ENCODE measurements around the gene ACTL10. TPM values are rescaled to one million over a fixed set of nuclear protein-coding genes. Genes with fewer than 3 reads are reported as not detected.

The ACTL10 gene
- total RNA-seq, 2 donors from 2014 or later, result 3.9 to 8.0 TPM

GRCh38 chr20:33684533-33685327 lies 18.0 kb downstream of the ACTL10 start:
- H3K36me3 ChIP-seq, result no peaks in the 10 kb centered on the region
- DNase-seq, result no peak
- TF ChIP-seq CTCF (IDR thresholded peaks at IDR 0.05), result no peak
- H3K9ac ChIP-seq (ENCODE audit: low read depth in 2 of 2, low read length in 2 of 2), result peak overlapping the region; percentile 47 to 77
- intact Hi-C loops (cut with DNase I), result no loop called here
- peak overlapping the region; percentile 42 for H3K4me3 ChIP-seq
- H3K27me3 ChIP-seq, result no peaks in the 10 kb centered on the region
- peaks cover 13% of the 10 kb centered on the region for H3K4me1 ChIP-seq
- H3K27ac ChIP-seq, result no peak overlapping the region
- no peaks in the 10 kb centered on the region for H3K9me3 ChIP-seq

GRCh38 chr20:33685328-33686099 lies 18.8 kb downstream of the ACTL10 start:
- H3K4me1 ChIP-seq, result peaks cover 13% of the 10 kb centered on the region
- TF ChIP-seq CTCF (IDR thresholded peaks at IDR 0.05), result no peak
- intact Hi-C loops (cut with DNase I), result no loop called here

GRCh38 chr20:33686100-33686983 lies 19.6 kb downstream of the ACTL10 start, which contains the start of gene E2F1:
Gene E2F1, minus strand, starts transcription at chr20:33686385. Its CDS starts 121 bp downstream, at chr20:33686264.
- DNase-seq, result peak; percentile 97
- H3K9ac ChIP-seq (ENCODE audit: low read depth in 2 of 2, low read length in 2 of 2), result peak within 1 kb of the TSS; percentile 62 to 77
- no peaks in the 10 kb centered on the region for H3K36me3 ChIP-seq
- intact Hi-C loops (cut with DNase I), result no loop called here
- H3K27me3 ChIP-seq, result no peaks in the 10 kb centered on the region
- H3K4me1 ChIP-seq, result peaks cover 13% of the 10 kb centered on the region
- no peaks in the 10 kb centered on the region for H3K9me3 ChIP-seq
- H3K4me3 ChIP-seq, result peak within 1 kb of the TSS; percentile 42
- peak; percentile 32 for TF ChIP-seq CTCF (IDR thresholded peaks at IDR 0.05)
- H3K27ac ChIP-seq, result no peak within 1 kb of the TSS

More at GRCh38 chr20:33685328-33686099, 18.8 kb downstream of the ACTL10 start:
- DNase-seq, result peak; percentile 77
- Histone ChIP-seq H3K9ac (ENCODE audit: low read depth in 2 of 2, low read length in 2 of 2) (peak overlapping the region; percentile 62 to 77), H3K4me3 (peak overlapping the region; percentile 42), H3K9me3 (no peaks in the 10 kb centered on the region), H3K27ac (no peak overlapping the region), H3K27me3 (no peaks in the 10 kb centered on the region), H3K36me3 (no peaks in the 10 kb centered on the region)

GRCh38 chr20:33686984-33687366 lies 20.2 kb downstream of the ACTL10 start:
- H3K9ac ChIP-seq (ENCODE audit: low read depth in 2 of 2, low read length in 2 of 2), result peak overlapping the region in 1 of 2 donors; percentile 28
- H3K27me3 ChIP-seq, result no peaks in the 10 kb centered on the region
- H3K4me1 ChIP-seq, result peaks cover 13% of the 10 kb centered on the region
- peak overlapping the region; percentile 42 for H3K4me3 ChIP-seq
- DNase-seq, result no peak
- TF ChIP-seq CTCF (IDR thresholded peaks at IDR 0.05), result no peak
- no peaks in the 10 kb centered on the region for H3K9me3 ChIP-seq
- no peaks in the 10 kb centered on the region for H3K36me3 ChIP-seq
- H3K27ac ChIP-seq, result no peak overlapping the region
- intact Hi-C loops (cut with DNase I), result no loop called here
